Hepatocyte (in vitro differentiated cells): ENCODE results near the gene NLRC5. TPM values are rescaled to one million over a fixed set of nuclear protein-coding genes. Genes with fewer than 3 reads are reported as not detected.

ENCODE experiments used
- DNase-seq: peaks from one replicate; pipeline ENCODE4 v3.0.0-alpha.2; 2016; ENCODE audit warnings: low spot score
- H2AFZ ChIP-seq: fragments of 200-600 bp; sonication (generic); 2 replicates; pipeline ENCODE4 v1.6.0; 2016; ENCODE audit warnings: antibody characterized with exemption, mild to moderate bottlenecking
- H3K27ac ChIP-seq: fragments of 200-600 bp; sonication (generic); 2 replicates; pipeline ENCODE4 v1.5.1; 2016; ENCODE audit warnings: mild to moderate bottlenecking
- H3K27me3 ChIP-seq: fragments of 200-600 bp; sonication (generic); 2 replicates; pipeline ENCODE4 v1.6.1; 2016
- H3K36me3 ChIP-seq: fragments of 200-600 bp; sonication (generic); replicated peaks from 2 replicates; pipeline ENCODE4 v1.5.1; 2016; ENCODE audit warnings: low read depth; ENCODE audit not compliant: insufficient read depth
- H3K4me1 ChIP-seq: fragments of 200-600 bp; sonication (generic); 2 replicates; pipeline ENCODE4 v1.5.1; 2016; ENCODE audit warnings: mild to moderate bottlenecking, moderate library complexity; ENCODE audit not compliant: insufficient read depth
- H3K4me2 ChIP-seq: fragments of 200-600 bp; sonication (generic); 2 replicates; pipeline ENCODE4 v1.6.0; 2016
- H3K4me3 ChIP-seq: fragments of 200-600 bp; sonication (generic); 2 replicates; pipeline ENCODE4 v1.5.1; 2016; ENCODE audit warnings: mild to moderate bottlenecking
- H3K79me2 ChIP-seq: fragments of 200-600 bp; sonication (generic); 2 replicates; pipeline ENCODE4 v1.6.0; 2017; ENCODE audit warnings: mild to moderate bottlenecking
- H3K9me2 ChIP-seq: fragments of 200-600 bp; sonication (generic); replicated peaks from 2 replicates; pipeline ENCODE4 v1.6.0; 2017; ENCODE audit warnings: mild to moderate bottlenecking; ENCODE audit not compliant: insufficient read depth
- H3K9me3 ChIP-seq: fragments of 200-600 bp; sonication (generic); 2 replicates; pipeline ENCODE4 v1.5.1; 2016; ENCODE audit warnings: low read depth, mild to moderate bottlenecking
- H4K20me1 ChIP-seq: fragments of 200-600 bp; sonication (generic); 2 replicates; pipeline ENCODE4 v1.6.0; 2016; ENCODE audit warnings: mild to moderate bottlenecking; ENCODE audit not compliant: insufficient read depth, poor library complexity, severe bottlenecking
- CTCF ChIP-seq: fragments of 200-600 bp; sonication (generic); IDR thresholded peaks from 2 replicates; pipeline ENCODE4 v1.5.1; 2016; ENCODE audit warnings: antibody characterized with exemption, mild to moderate bottlenecking; ENCODE audit not compliant: poor library complexity
- EZH2 ChIP-seq: fragments of 200-600 bp; sonication (generic); IDR thresholded peaks from 2 replicates; pipeline ENCODE4 v1.6.1; 2016; ENCODE audit warnings: antibody characterized with exemption, mild to moderate bottlenecking, borderline replicate concordance
- EZH2phosphoT487 ChIP-seq: fragments of 200-600 bp; sonication (generic); IDR thresholded peaks from one replicate; pipeline ENCODE4 v1.6.1; 2018; ENCODE audit warnings: antibody characterized with exemption, mild to moderate bottlenecking, low read depth, moderate library complexity; ENCODE audit not compliant: unreplicated experiment, severe bottlenecking
- WGBS: methylation state at CpG from one replicate; pipeline ENCODE4 v1.1.6; 2016; ENCODE audit warnings: low lambda C conversion rate; ENCODE audit errors: missing lambda C conversion rate; 5-methylcytosine and 5-hydroxymethylcytosine counted together
- polyA plus RNA-seq: library from polyadenylated mRNA; unstranded; fragments of >200 nt; fragmentation: Nextera tagmentation; extraction: Ambion mirVana; gene quantifications from 2 replicates; pipeline ENCODE4 v1.2.1, GENCODE V29; 2016
- total RNA-seq: library from RNA; depleted of rRNA; stranded (reverse); fragments of >200 nt; gene quantifications from 2 replicates; pipeline ENCODE4 v1.2.3, GENCODE V29; 2014

Gene NLRC5
- total and polyA plus RNA-seq, 2 experiments from 2014 or later = 6.4 to 7.0 TPM

- no peaks in the 10 kb centered on the region for H3K9me3 ChIP-seq
- H3K4me3 ChIP-seq = no peak overlapping the region
- no peaks in the 10 kb centered on the region for H4K20me1 ChIP-seq
- no peaks in the 10 kb centered on the region for H3K9me2 ChIP-seq
- DNase-seq = no peak
- H2AFZ ChIP-seq = no peak overlapping the region
- no peak overlapping the region for H3K27ac ChIP-seq
- 80% methylated on average over 12 of the region's 12 CpGs for WGBS
- TF ChIP-seq EZH2 (no peak), EZH2phosphoT487 (no peak), CTCF (no peak)
- no peaks in the 10 kb centered on the region for H3K36me3 ChIP-seq
- H3K4me2 ChIP-seq = no peak overlapping the region
- H3K27me3 ChIP-seq = peaks cover 9% of the 10 kb centered on the region
- H3K4me1 ChIP-seq = no peaks in the 10 kb centered on the region
- H3K79me2 ChIP-seq = no peaks in the 10 kb centered on the region
Observed at GRCh38 chr16:56995136-56995805, 5.9 kb downstream of the NLRC5 start.

- 92% methylated on average over 5 of the region's 5 CpGs for WGBS
- no peak overlapping the region for H3K27ac ChIP-seq
- H2AFZ ChIP-seq = no peak overlapping the region
- no peaks in the 10 kb centered on the region for H4K20me1 ChIP-seq
- no peaks in the 10 kb centered on the region for H3K9me3 ChIP-seq
- H3K36me3 ChIP-seq = no peaks in the 10 kb centered on the region
- TF ChIP-seq EZH2phosphoT487 = no peak
- no peak for TF ChIP-seq EZH2
- TF ChIP-seq CTCF = no peak
- no peak for DNase-seq
- no peak overlapping the region for H3K4me2 ChIP-seq
- no peak overlapping the region for H3K4me3 ChIP-seq
- H3K4me1 ChIP-seq = no peaks in the 10 kb centered on the region
- no peaks in the 10 kb centered on the region for H3K79me2 ChIP-seq
- H3K27me3 ChIP-seq = no peaks in the 10 kb centered on the region
- H3K9me2 ChIP-seq = no peaks in the 10 kb centered on the region
Observed at GRCh38 chr16:56997264-56997663, 7.9 kb downstream of the NLRC5 start.

GRCh38 chr16:56997931-56998330 lies 8.6 kb downstream of the NLRC5 start:
- no peaks in the 10 kb centered on the region for H3K4me1 ChIP-seq
- 87% methylated on average over 3 of the region's 3 CpGs for WGBS
- H3K9me3 ChIP-seq = no peaks in the 10 kb centered on the region
- no peaks in the 10 kb centered on the region for H4K20me1 ChIP-seq
- DNase-seq = no peak
- TF ChIP-seq EZH2phosphoT487 (no peak), EZH2 (no peak), CTCF (no peak)
- no peak overlapping the region for H2AFZ ChIP-seq
- no peaks in the 10 kb centered on the region for H3K79me2 ChIP-seq
- no peaks in the 10 kb centered on the region for H3K36me3 ChIP-seq
- no peak overlapping the region for H3K27ac ChIP-seq
- no peak overlapping the region for H3K4me2 ChIP-seq
- no peaks in the 10 kb centered on the region for H3K9me2 ChIP-seq
- H3K4me3 ChIP-seq = no peak overlapping the region
- no peaks in the 10 kb centered on the region for H3K27me3 ChIP-seq
